RWPE1 (cell line): ENCODE measurements around the gene RASL11B.

Source experiments
- CTCF ChIA-PET: fragments of 350-600 bp; sonication (Branson Sonifier 250); formaldehyde crosslinking; extraction: SDS; loops from one replicate; lab custom pipeline; 2021; lab: Yijun Ruan, JAX
- POLR2A ChIA-PET: fragments of 400-600 bp; formaldehyde crosslinking; extraction: SDS; loops from one replicate; lab custom pipeline; 2020; ENCODE audit warnings: antibody characterized with exemption; ENCODE audit not compliant: low non-redundant PET; lab: Yijun Ruan, JAX
- DNase-seq: peaks from one replicate; pipeline ENCODE4 v3.0.0; 2012; ENCODE audit warnings: low spot score
- H3K27ac ChIP-seq: fragments of 450-650 bp; 2 replicates; pipeline ENCODE4 v1.5.1; 2017
- TF ChIP-seq, protein P1 (sequence below): fragments of 450-650 bp; conservative IDR thresholded peaks from 2 replicates; pipeline ENCODE4 v1.5.1; 2017; ENCODE audit warnings: low read depth, mild to moderate bottlenecking

Gene RASL11B

DNA sequence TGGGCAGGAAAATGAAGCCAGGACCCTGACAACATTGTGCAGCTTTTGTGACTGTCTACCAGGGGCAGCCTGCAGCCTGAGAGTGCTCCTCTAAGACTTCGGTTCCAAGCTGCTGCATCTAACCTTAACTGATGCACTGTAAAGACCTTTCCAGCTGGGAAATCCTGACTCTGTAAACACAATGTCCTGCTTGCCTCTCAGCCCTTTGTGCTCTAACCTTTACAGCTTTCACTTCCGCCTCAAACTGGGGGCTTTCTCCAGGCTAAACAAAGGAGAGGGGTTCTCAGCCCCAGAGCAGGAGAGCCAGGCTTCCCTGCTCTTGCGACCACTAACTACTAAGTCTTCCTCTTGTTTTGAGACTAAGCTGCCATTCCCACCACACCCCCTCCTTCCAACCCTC, 19.3 kb upstream of the RASL11B start:
- no peak for DNase-seq
- H3K27ac ChIP-seq: no peak overlapping the region
- ChIA-PET CTCF (no interaction called here), POLR2A (interaction anchor here (1.6 kb wide), 1 partner anchor 120 kb away, joined by 6 read pairs; no protein-coding TSS in a partner anchor)
- TF ChIP-seq, protein P1, sequence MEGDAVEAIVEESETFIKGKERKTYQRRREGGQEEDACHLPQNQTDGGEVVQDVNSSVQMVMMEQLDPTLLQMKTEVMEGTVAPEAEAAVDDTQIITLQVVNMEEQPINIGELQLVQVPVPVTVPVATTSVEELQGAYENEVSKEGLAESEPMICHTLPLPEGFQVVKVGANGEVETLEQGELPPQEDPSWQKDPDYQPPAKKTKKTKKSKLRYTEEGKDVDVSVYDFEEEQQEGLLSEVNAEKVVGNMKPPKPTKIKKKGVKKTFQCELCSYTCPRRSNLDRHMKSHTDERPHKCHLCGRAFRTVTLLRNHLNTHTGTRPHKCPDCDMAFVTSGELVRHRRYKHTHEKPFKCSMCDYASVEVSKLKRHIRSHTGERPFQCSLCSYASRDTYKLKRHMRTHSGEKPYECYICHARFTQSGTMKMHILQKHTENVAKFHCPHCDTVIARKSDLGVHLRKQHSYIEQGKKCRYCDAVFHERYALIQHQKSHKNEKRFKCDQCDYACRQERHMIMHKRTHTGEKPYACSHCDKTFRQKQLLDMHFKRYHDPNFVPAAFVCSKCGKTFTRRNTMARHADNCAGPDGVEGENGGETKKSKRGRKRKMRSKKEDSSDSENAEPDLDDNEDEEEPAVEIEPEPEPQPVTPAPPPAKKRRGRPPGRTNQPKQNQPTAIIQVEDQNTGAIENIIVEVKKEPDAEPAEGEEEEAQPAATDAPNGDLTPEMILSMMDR: no peak

DNA sequence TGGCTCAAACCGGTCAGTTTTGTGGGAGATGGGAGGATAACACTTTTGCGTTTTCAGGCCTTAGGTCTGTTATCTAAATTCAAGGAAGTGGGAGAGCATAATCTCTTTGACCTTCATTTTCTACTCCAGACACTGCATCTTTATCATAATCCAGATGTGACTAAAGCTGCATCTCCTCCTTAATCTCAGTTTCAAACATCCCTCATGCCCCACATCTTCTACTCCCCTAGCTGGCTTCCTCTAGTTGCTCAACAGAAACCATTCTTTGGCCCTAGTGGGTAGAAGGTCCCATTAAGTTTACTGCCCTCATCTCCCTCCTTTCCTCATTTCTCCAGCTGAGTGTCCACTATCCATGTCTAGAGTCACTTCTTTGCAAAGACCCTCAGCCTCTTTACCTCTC, 18.8 kb upstream of the RASL11B start:
- ChIA-PET CTCF (no interaction called here), POLR2A (interaction anchor here (1.6 kb wide), 1 partner anchor 121 kb away, joined by 6 read pairs; no protein-coding TSS in a partner anchor)
- H3K27ac ChIP-seq: no peak overlapping the region
- TF ChIP-seq, protein P1: no peak
- no peak for DNase-seq

DNA sequence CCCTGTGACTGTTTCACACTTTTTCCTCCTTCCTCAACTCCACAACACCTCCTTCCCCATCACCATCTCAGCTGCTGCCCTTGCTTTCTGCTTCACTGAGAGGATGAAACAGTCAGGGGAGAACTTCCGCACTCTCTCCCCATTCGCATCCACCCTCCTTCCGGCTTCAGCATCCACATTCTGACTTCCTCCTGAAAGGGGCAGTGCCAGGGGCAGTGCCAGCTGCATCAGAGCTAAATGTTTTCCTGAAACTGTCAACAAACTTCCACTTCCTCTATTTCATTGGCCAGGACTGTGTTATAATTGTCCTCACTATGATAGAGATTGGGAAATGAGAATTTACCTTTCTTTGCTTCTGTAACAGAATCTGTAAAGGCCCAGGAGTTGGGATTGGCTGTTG, 18.2 kb upstream of the RASL11B start:
- DNase-seq: no peak
- H3K27ac ChIP-seq: no peak overlapping the region
- ChIA-PET CTCF (no interaction called here), POLR2A (no interaction called here)
- TF ChIP-seq, protein P1: no peak

DNA sequence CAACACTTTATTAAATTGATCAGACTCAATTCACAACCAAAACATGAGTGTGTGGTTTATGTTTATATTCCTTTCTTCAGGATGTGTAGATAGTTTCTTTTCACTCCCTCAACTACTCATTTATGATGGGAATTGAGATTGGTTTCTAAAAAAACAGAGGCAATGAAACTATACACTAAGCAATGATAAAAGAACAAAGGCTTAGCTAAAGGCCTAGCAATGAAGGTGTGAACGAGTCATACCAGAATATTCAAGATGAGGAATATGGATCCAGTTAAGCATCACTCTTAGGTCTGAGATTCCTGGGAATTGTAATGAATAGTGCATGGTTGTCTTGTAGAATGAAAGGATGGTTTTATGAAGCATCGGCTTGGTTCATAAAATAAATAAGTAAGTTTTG, 17.5 kb upstream of the RASL11B start:
- CTCF ChIA-PET: no interaction called here
- no peak for DNase-seq
- TF ChIP-seq, protein P1: no peak
- POLR2A ChIA-PET: interaction anchor here (1.1 kb wide), 1 partner anchor 122 kb away, joined by 5 read pairs; no protein-coding TSS in a partner anchor
- H3K27ac ChIP-seq: no peak overlapping the region

DNA sequence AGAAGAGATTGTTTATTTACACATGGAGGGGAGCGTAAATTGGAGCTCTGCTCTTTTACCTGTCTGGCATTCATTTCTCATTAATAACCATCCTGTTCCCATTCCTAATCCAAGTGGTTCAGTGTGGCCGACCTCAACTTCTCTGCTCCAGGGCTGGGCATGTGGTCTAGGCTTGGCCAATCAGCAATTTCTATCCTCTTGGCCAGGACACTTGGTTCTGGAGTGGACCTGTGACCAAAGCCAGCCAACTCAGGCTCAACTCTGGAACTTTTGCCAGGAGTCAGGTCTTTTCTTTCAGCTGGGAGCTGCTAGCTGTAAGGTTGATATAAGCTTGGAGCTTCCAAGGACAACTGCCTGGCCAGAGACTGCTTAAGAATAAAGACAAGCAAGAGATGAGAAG, 15.6 kb upstream of the RASL11B start:
- POLR2A ChIA-PET: no interaction called here
- no peak for DNase-seq
- no peak overlapping the region for H3K27ac ChIP-seq
- CTCF ChIA-PET: interaction anchor here (0.7 kb wide), 1 partner anchor 301 kb away, joined by 4 read pairs; no protein-coding TSS in a partner anchor
- TF ChIP-seq, protein P1: no peak

DNA sequence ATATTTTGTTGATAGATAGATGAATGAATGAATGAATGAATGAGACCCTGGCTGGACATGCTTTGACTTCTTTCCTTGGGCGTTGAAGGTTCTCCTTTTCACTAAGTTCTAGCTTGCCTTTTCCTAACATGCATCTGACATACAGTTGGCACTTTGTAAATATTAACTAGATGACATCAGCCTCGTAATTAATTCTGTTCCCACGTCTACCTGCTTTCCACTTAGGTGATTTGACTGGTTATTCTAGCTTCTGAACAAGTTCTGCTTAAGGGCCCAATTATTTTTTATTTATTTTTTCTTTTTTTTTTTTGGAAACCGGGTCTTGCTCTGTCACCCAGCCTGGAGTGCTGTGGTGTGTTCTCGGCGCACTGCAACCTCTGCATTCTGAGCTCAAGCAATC, 13.9 kb upstream of the RASL11B start:
- H3K27ac ChIP-seq: no peak overlapping the region
- no peak for DNase-seq
- TF ChIP-seq, protein P1: no peak
- ChIA-PET CTCF (no interaction called here), POLR2A (no interaction called here)
